ENCODE data around the gene DNAH6.

DNA sequence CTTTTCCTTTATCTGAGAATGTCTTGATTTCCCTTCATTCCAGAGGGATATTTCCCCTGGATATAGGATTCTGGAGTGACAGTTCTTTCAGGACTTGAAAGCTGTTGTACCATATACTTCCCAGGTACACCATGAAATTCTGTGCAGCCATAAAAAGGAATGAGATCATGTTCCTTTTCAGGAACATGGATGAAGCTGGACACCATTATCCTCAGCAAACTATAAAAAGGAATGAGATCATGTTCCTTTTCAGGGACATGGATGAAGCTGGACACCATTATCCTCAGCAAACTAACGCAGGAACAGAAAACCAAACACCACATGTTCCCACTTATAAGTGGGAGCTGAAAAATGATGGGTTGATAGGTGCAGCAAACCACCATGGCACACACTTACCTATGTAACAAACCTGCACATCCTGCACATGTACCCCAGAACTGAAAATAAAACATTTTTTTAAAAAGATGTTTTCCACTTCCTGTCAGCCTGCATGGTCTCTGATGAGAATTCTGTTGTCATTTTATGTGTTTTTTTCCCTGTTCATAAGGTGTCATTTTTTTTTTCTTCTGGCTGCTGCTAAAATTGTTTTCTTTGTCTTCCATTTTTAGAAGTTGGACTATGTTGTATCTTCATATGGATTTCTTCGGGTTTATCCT lies 133.3 kb downstream of the DNAH6 start:
- TF ChIP-seq POLR2A (IDR thresholded peaks at IDR 0.05; ENCODE audit: low read depth, low read length) (no peak), POLR2AphosphoS5 (IDR thresholded peaks at IDR 0.05; ENCODE audit: low read depth, low read length) (no peak)
